ENCODE measurements around the gene RAD21L1.

RAD21L1 gene

DNA sequence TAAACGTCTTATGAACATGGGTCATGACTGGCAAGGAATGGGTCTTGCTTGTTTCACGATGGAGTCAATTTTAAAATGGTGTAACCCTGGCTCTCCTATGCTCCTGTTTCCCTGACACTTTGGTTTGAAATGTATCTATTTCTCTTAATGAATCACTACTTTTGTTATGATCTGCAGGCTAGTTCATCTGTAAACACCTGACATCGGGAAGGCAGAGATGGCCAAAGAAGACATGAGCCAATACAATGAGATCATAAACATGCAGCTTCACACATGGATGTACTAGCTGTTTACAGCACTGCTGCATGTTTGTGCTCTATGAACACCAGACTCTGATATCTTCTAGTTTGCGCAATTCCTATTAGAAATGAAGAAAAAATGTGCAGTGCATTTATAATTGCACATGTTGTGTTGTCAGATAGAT lies 11.0 kb upstream of the RAD21L1 start:
- no peak for TF ChIP-seq CEBPB (IDR thresholded peaks at IDR 0.05)
- no peak for TF ChIP-seq FOXM1 (IDR thresholded peaks at IDR 0.05; ENCODE audit: borderline replicate concordance, low read depth)
- TF ChIP-seq CREB1 (IDR thresholded peaks at IDR 0.05; ENCODE audit: low read depth): no peak
- TF ChIP-seq, protein P1, sequence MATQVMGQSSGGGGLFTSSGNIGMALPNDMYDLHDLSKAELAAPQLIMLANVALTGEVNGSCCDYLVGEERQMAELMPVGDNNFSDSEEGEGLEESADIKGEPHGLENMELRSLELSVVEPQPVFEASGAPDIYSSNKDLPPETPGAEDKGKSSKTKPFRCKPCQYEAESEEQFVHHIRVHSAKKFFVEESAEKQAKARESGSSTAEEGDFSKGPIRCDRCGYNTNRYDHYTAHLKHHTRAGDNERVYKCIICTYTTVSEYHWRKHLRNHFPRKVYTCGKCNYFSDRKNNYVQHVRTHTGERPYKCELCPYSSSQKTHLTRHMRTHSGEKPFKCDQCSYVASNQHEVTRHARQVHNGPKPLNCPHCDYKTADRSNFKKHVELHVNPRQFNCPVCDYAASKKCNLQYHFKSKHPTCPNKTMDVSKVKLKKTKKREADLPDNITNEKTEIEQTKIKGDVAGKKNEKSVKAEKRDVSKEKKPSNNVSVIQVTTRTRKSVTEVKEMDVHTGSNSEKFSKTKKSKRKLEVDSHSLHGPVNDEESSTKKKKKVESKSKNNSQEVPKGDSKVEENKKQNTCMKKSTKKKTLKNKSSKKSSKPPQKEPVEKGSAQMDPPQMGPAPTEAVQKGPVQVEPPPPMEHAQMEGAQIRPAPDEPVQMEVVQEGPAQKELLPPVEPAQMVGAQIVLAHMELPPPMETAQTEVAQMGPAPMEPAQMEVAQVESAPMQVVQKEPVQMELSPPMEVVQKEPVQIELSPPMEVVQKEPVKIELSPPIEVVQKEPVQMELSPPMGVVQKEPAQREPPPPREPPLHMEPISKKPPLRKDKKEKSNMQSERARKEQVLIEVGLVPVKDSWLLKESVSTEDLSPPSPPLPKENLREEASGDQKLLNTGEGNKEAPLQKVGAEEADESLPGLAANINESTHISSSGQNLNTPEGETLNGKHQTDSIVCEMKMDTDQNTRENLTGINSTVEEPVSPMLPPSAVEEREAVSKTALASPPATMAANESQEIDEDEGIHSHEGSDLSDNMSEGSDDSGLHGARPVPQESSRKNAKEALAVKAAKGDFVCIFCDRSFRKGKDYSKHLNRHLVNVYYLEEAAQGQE (IDR thresholded peaks at IDR 0.05; ENCODE audit: low read depth): no peak
- no peak for TF ChIP-seq NFIC (IDR thresholded peaks at IDR 0.05)

DNA sequence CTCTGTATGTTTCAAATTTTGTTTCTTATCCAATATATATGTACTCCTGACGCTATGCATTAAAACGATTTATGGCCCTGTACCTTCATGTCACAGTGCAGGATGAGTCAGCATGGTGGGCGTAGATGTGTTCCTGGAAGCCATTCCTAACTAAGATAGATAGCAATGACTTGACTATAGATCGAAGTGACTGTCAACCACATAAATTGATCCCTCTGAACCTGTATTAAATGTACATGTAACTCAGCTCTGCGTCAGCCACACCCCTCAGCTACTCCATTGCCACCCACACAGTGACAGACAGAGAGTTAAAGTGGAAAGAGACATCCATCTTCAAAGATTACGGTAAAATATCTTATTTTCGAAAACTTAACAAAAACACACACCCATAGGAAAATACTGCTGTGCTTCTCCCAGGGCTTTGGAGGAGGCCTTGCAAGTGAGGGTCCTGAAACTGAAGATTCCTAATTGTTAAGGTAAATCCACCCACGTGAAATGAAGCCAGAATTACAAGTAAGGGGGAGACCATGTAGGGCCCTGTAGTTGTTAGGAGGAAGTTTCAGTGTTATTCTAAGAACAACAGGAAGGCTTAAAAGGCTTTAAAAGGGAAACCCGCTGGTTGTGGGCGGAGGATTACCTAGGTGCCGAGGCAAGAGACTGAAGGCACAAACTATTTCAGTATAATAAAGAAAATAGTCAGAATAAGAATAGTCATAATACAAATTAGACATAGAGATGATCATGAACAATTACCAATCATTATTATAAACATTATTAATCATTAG lies 10.3 kb upstream of the RAD21L1 start:
- TF ChIP-seq YY1 (IDR thresholded peaks at IDR 0.05; ENCODE audit: low read depth) (no peak), EP300 (IDR thresholded peaks at IDR 0.05; ENCODE audit: borderline replicate concordance) (no peak), CREB1 (IDR thresholded peaks at IDR 0.05; ENCODE audit: low read depth) (no peak), CEBPB (IDR thresholded peaks at IDR 0.05) (no peak), ZBTB7A (IDR thresholded peaks at IDR 0.05; ENCODE audit: low read depth) (no peak), FOXM1 (IDR thresholded peaks at IDR 0.05; ENCODE audit: borderline replicate concordance, low read depth) (no peak), RAD21 (IDR thresholded peaks at IDR 0.05; ENCODE audit: low read depth) (no peak), NFIC (IDR thresholded peaks at IDR 0.05) (no peak), TAF1 (IDR thresholded peaks at IDR 0.05; ENCODE audit: low read depth) (no peak), EGR1 (IDR thresholded peaks at IDR 0.05) (no peak), TEAD4 (IDR thresholded peaks at IDR 0.05) (no peak), TCF12 (IDR thresholded peaks at IDR 0.05; ENCODE audit: low read depth) (no peak)
- TF ChIP-seq, protein P1 (IDR thresholded peaks at IDR 0.05; ENCODE audit: low read depth): no peak
- TF ChIP-seq, protein P2, sequence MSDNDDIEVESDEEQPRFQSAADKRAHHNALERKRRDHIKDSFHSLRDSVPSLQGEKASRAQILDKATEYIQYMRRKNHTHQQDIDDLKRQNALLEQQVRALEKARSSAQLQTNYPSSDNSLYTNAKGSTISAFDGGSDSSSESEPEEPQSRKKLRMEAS (IDR thresholded peaks at IDR 0.05): no peak
- TF ChIP-seq, protein P3, sequence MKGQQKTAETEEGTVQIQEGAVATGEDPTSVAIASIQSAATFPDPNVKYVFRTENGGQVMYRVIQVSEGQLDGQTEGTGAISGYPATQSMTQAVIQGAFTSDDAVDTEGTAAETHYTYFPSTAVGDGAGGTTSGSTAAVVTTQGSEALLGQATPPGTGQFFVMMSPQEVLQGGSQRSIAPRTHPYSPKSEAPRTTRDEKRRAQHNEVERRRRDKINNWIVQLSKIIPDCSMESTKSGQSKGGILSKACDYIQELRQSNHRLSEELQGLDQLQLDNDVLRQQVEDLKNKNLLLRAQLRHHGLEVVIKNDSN (IDR thresholded peaks at IDR 0.05): no peak

DNA sequence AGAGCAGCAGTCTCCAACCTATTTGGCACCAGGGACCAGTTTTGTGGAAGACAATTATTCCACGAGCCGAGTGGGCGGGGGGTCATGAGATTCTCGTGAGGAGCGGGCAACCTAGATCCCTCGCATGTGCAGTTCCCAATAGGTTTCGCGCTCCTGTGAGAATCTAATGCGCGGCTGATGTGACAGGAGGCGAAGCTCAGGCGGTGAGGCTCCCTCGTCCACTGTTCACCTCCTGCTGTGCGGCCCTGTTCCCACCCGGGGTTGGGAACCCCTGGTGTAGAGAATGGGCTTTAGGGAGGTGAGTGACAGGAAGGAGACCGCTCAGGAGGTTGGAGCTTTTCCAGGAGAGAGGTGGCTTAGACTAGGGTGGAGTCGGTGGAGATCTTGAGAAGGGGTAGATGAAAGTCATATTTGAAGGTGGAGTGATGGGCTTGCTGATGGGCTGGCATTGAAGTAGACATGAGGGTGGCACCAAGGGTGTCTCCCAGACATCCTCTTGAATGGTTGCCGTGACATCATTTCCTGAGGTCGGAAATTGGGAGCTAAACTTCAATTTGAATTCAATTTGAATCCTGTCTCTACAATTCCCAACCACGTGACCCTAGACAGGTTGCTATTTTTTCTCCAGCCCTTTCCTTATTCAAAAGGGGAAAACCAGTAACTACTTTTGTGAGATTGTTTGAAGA lies 1.5 kb upstream of the RAD21L1 start:
- TF ChIP-seq CEBPB (IDR thresholded peaks at IDR 0.05) (no peak), TAF1 (IDR thresholded peaks at IDR 0.05; ENCODE audit: low read depth) (no peak), RAD21 (IDR thresholded peaks at IDR 0.05; ENCODE audit: low read depth) (no peak), EP300 (IDR thresholded peaks at IDR 0.05; ENCODE audit: borderline replicate concordance) (no peak)
- TF ChIP-seq, protein P2 (IDR thresholded peaks at IDR 0.05): no peak
- TF ChIP-seq, protein P1 (IDR thresholded peaks at IDR 0.05; ENCODE audit: low read depth): no peak

DNA sequence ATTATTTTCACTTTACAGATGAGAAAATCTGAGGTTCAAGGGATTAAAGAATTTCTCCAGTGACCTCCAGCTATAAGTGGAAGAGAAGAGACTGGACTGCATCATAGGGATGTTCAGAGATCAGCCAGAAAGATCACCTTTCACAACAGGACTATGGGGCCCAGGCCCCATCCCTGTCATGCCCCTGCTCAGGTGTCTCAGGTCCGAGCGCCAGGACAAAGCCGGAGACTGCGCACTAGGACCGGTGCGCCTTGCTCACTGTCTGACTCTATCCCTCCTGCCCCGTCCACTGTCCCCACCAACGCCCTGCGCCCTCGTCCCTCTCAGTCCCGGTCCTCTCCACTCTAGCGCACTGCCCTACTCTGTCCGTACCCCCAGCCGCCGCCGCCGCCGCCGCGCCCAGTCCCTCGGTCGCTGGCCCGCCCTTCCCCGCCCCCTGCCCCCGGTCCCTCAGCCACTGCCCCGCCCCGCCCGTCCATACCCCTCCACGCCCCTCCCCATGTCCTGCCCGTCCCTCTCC lies 521 bp upstream of the RAD21L1 start:
- TF ChIP-seq TCF12 (IDR thresholded peaks at IDR 0.05; ENCODE audit: low read depth) (no peak), TEAD4 (IDR thresholded peaks at IDR 0.05) (no peak), EGR1 (IDR thresholded peaks at IDR 0.05) (no peak), ZBTB7A (IDR thresholded peaks at IDR 0.05; ENCODE audit: low read depth) (no peak), TAF1 (IDR thresholded peaks at IDR 0.05; ENCODE audit: low read depth) (no peak), YY1 (IDR thresholded peaks at IDR 0.05; ENCODE audit: low read depth) (no peak), RAD21 (IDR thresholded peaks at IDR 0.05; ENCODE audit: low read depth) (no peak), CREB1 (IDR thresholded peaks at IDR 0.05; ENCODE audit: low read depth) (no peak), CEBPB (IDR thresholded peaks at IDR 0.05) (no peak)
- TF ChIP-seq, protein P3 (IDR thresholded peaks at IDR 0.05): no peak

Measured in Ishikawa (cell line).